HepG2 (cell line): Measurements from ENCODE around the gene PSD4. TPM values are rescaled to one million over a fixed set of nuclear protein-coding genes. Genes with fewer than 3 reads are reported as not detected.

Experiments used
- RBAK ChIP-seq: sonication (generic); formaldehyde crosslinking; IDR thresholded peaks from 2 replicates; pipeline ENCODE4 v1.5.1; 2020; ENCODE audit warnings: mild to moderate bottlenecking, missing genetic modification reagents
- STAG1 ChIP-seq: sonication (generic); formaldehyde crosslinking; IDR thresholded peaks from 2 replicates; pipeline ENCODE4 v1.4.0; 2020; ENCODE audit warnings: missing genetic modification reagents
- ZNF121 ChIP-seq: sonication (generic); formaldehyde crosslinking; IDR thresholded peaks from 2 replicates; pipeline ENCODE4 v1.5.0; 2020; ENCODE audit warnings: mild to moderate bottlenecking, missing genetic modification reagents
- ZNF263 ChIP-seq: sonication (generic); formaldehyde crosslinking; IDR thresholded peaks from 2 replicates; pipeline ENCODE4 v1.4.0; 2020; ENCODE audit warnings: missing genetic modification reagents
- ZNF430 ChIP-seq: sonication (generic); formaldehyde crosslinking; IDR thresholded peaks from 2 replicates; pipeline ENCODE4 v1.9.0; 2021; ENCODE audit warnings: mild to moderate bottlenecking, missing genetic modification reagents
- polyA plus RNA-seq, 8 experiments: library from polyadenylated mRNA; depleted of rRNA in 3 of 8; stranded (reverse) in 7 of 8; unstranded in 1 of 8; fragments of >200 nt; fragmentation: Illumina TruSeq in 4 of 8; extraction: Trizol in 4 of 8; gene quantifications; 2 replicates each; pipeline versions ENCODE4 v1.2.1 to v1.2.3, GENCODE V29; 2011 to 2016; ENCODE audit warnings: low read depth in 4 of 8, missing spikeins in 1 of 8, mixed read lengths in 1 of 8; ENCODE audit not compliant: insufficient read depth in 1 of 8
- total RNA-seq, 5 experiments: library from RNA; depleted of rRNA; stranded (reverse); fragments of >200 nt; fragmentation: Illumina TruSeq; extraction: Trizol; gene quantifications; 2 replicates each; pipeline ENCODE4 v1.2.3, GENCODE V29; 2016; ENCODE audit warnings: low read depth in 1 of 5
- TF ChIP-seq, protein P1 (sequence below): sonication (generic); formaldehyde crosslinking; IDR thresholded peaks from 2 replicates; pipeline ENCODE4 v1.4.0; 2020; ENCODE audit warnings: missing genetic modification reagents
- TF ChIP-seq, protein P2 (sequence below): sonication (generic); formaldehyde crosslinking; IDR thresholded peaks from 2 replicates; pipeline ENCODE4 v1.5.0; 2020; ENCODE audit warnings: mild to moderate bottlenecking, missing genetic modification reagents
- TF ChIP-seq, protein P3 (sequence below): sonication (generic); formaldehyde crosslinking; IDR thresholded peaks from 2 replicates; pipeline ENCODE4 v1.4.0; 2020; ENCODE audit warnings: mild to moderate bottlenecking, missing genetic modification reagents
- TF ChIP-seq, protein P4 (sequence below): sonication (generic); formaldehyde crosslinking; conservative IDR thresholded peaks from 2 replicates; pipeline ENCODE4 v1.8.1; 2023; ENCODE audit warnings: missing genetic modification reagents
- TF ChIP-seq, protein P5 (sequence below): IDR thresholded peaks from 2 replicates; pipeline ENCODE4 v1.6.1; 2016; ENCODE audit warnings: missing compliant biosample characterization, missing genetic modification reagents, borderline replicate concordance
- TF ChIP-seq, protein P6 (sequence below): sonication (generic); formaldehyde crosslinking; IDR thresholded peaks from 2 replicates; pipeline ENCODE4 v1.5.1; 2020; ENCODE audit warnings: mild to moderate bottlenecking, missing genetic modification reagents, moderate library complexity

Gene PSD4
- total and polyA plus RNA-seq, 2 of the 13 experiments (the other 11 are each of a cell fraction or from before 2014, with no cell fraction given) = 5.8 to 9.4 TPM

DNA sequence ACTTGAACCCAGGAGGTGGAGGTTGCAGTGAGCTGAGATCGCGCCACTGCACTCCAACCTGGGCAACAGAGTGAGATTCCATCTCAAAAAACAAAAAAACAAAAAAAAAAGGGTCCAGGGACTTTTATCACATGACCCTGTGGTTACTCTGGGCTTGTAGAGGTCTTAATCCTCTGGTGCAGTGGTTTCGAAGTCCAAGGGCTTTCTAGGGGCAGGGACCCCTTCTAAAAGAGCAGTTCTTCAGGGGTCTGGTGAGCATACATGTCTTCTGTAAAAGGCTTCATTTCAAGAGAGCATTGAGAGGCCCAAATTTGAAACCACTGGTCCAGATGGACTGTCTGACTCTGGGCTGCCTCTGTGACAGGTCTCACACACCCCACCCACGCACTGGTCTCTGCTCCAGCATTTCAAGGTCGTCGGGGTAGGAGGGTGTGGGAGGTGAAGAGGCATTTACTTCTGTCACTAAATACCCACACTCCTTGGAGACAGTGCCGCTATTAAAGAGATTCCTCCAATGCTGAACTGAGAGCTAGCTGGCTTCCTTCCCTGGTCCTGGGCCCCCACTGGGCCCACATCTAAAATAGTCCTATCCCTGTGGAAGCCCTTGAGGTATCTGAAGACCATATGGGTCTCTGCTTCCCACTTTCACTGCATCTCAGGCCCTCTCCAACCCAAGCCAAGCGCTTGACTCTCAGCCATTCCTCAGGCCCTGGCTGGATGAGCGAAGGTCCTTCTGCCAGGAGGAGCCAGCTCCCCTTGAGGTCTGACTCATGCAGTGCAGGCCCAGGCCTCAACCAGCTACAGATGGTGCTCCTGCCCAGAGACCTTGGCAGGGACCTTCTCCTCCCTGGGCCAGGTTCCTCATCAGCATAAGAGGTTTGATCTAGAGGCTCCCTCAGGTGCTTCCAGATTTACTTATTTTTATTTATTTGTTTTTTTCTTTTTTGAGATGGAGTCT lies 60.1 kb downstream of the PSD4 start (continued):
- TF ChIP-seq, protein P1, sequence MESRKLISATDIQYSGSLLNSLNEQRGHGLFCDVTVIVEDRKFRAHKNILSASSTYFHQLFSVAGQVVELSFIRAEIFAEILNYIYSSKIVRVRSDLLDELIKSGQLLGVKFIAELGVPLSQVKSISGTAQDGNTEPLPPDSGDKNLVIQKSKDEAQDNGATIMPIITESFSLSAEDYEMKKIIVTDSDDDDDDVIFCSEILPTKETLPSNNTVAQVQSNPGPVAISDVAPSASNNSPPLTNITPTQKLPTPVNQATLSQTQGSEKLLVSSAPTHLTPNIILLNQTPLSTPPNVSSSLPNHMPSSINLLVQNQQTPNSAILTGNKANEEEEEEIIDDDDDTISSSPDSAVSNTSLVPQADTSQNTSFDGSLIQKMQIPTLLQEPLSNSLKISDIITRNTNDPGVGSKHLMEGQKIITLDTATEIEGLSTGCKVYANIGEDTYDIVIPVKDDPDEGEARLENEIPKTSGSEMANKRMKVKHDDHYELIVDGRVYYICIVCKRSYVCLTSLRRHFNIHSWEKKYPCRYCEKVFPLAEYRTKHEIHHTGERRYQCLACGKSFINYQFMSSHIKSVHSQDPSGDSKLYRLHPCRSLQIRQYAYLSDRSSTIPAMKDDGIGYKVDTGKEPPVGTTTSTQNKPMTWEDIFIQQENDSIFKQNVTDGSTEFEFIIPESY = no peak
- TF ChIP-seq, protein P2, sequence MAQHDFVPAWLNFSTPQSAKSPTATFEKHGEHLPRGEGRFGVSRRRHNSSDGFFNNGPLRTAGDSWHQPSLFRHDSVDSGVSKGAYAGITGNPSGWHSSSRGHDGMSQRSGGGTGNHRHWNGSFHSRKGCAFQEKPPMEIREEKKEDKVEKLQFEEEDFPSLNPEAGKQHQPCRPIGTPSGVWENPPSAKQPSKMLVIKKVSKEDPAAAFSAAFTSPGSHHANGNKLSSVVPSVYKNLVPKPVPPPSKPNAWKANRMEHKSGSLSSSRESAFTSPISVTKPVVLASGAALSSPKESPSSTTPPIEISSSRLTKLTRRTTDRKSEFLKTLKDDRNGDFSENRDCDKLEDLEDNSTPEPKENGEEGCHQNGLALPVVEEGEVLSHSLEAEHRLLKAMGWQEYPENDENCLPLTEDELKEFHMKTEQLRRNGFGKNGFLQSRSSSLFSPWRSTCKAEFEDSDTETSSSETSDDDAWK (CRISPR knock-in tag) = no peak
- TF ChIP-seq RBAK (CRISPR knock-in tag) = no peak
- TF ChIP-seq, protein P3, sequence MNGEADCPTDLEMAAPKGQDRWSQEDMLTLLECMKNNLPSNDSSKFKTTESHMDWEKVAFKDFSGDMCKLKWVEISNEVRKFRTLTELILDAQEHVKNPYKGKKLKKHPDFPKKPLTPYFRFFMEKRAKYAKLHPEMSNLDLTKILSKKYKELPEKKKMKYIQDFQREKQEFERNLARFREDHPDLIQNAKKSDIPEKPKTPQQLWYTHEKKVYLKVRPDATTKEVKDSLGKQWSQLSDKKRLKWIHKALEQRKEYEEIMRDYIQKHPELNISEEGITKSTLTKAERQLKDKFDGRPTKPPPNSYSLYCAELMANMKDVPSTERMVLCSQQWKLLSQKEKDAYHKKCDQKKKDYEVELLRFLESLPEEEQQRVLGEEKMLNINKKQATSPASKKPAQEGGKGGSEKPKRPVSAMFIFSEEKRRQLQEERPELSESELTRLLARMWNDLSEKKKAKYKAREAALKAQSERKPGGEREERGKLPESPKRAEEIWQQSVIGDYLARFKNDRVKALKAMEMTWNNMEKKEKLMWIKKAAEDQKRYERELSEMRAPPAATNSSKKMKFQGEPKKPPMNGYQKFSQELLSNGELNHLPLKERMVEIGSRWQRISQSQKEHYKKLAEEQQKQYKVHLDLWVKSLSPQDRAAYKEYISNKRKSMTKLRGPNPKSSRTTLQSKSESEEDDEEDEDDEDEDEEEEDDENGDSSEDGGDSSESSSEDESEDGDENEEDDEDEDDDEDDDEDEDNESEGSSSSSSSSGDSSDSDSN (CRISPR knock-in tag) = no peak
- TF ChIP-seq ZNF263 = peak; percentile 68
- no peak for TF ChIP-seq ZNF430 (CRISPR knock-in tag)
- TF ChIP-seq, protein P4, sequence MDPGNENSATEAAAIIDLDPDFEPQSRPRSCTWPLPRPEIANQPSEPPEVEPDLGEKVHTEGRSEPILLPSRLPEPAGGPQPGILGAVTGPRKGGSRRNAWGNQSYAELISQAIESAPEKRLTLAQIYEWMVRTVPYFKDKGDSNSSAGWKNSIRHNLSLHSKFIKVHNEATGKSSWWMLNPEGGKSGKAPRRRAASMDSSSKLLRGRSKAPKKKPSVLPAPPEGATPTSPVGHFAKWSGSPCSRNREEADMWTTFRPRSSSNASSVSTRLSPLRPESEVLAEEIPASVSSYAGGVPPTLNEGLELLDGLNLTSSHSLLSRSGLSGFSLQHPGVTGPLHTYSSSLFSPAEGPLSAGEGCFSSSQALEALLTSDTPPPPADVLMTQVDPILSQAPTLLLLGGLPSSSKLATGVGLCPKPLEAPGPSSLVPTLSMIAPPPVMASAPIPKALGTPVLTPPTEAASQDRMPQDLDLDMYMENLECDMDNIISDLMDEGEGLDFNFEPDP = 0 out of 2 replicates have a peak, but pooled peaks have one; percentile 60
- TF ChIP-seq, protein P5, sequence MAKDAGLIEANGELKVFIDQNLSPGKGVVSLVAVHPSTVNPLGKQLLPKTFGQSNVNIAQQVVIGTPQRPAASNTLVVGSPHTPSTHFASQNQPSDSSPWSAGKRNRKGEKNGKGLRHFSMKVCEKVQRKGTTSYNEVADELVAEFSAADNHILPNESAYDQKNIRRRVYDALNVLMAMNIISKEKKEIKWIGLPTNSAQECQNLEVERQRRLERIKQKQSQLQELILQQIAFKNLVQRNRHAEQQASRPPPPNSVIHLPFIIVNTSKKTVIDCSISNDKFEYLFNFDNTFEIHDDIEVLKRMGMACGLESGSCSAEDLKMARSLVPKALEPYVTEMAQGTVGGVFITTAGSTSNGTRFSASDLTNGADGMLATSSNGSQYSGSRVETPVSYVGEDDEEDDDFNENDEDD (CRISPR knock-in tag) = 0 out of 2 replicates have a peak, but pooled peaks have one; percentile 15
- TF ChIP-seq STAG1 = peak; percentile 37; the same call in 1 of the 2 replicates
- TF ChIP-seq, protein P6, sequence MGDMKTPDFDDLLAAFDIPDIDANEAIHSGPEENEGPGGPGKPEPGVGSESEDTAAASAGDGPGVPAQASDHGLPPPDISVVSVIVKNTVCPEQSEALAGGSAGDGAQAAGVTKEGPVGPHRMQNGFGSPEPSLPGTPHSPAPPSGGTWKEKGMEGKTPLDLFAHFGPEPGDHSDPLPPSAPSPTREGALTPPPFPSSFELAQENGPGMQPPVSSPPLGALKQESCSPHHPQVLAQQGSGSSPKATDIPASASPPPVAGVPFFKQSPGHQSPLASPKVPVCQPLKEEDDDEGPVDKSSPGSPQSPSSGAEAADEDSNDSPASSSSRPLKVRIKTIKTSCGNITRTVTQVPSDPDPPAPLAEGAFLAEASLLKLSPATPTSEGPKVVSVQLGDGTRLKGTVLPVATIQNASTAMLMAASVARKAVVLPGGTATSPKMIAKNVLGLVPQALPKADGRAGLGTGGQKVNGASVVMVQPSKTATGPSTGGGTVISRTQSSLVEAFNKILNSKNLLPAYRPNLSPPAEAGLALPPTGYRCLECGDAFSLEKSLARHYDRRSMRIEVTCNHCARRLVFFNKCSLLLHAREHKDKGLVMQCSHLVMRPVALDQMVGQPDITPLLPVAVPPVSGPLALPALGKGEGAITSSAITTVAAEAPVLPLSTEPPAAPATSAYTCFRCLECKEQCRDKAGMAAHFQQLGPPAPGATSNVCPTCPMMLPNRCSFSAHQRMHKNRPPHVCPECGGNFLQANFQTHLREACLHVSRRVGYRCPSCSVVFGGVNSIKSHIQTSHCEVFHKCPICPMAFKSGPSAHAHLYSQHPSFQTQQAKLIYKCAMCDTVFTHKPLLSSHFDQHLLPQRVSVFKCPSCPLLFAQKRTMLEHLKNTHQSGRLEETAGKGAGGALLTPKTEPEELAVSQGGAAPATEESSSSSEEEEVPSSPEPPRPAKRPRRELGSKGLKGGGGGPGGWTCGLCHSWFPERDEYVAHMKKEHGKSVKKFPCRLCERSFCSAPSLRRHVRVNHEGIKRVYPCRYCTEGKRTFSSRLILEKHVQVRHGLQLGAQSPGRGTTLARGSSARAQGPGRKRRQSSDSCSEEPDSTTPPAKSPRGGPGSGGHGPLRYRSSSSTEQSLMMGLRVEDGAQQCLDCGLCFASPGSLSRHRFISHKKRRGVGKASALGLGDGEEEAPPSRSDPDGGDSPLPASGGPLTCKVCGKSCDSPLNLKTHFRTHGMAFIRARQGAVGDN (CRISPR knock-in tag) = peak; percentile 41
- TF ChIP-seq ZNF121 = 0 out of 2 replicates have a peak, but pooled peaks have one; percentile 17
